GM21367 (cell line): Measurements from ENCODE around the gene ALOXE3.
"Not testable (repeated sequence)": the region's sequence is repeated elsewhere in the genome, so short reads cannot be mapped to it uniquely, and the experiment has no call there.

Experiments used
- ATAC-seq: cut with Tn5 transposase; IDR thresholded peaks from one replicate; pipeline ENCODE4 v1.9.1; 2021; ENCODE audit not compliant: unreplicated experiment

The ALOXE3 gene

DNA sequence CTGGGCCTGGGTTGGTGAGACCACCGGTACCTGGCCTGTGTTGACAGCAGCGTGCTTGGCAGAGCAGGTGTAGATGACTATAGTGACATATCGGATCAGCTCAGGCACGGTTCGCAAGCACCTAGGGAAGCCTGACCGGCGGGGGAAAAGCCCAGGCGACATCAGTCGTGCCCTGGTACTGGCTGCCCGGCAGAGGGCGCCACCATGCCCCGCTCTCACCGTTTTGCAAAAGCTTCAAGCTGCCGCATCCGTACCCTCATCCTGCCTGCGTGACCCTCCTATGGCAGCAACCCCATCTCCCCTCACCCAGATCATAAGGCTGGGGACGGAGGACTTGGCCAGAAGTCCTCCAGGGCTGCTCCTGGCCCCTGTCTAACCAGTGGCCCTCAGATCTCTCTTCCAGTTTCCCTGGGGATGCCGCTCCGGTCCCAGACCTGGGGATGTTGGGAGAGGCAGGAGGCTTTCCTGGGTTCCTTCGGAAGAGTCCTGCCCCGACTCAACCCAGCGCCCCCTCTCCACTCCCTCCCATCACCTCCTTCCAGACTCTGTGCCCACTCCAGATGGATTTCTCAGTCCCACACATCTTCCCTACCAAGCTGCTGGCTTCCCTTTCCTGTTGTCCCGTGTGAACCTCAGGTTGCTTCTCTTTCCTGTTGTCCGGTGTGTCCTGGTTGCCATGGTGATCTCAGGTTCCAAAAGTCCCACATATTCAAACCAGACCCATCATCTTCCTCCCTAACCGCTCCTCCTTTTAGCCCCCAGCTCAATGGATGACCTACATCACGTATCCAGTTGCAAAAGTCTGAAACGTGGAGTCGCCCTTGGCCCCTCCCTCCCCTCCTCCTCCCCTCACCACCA lies 44.5 kb downstream of the ALOXE3 start:
- no peak for ATAC-seq

DNA sequence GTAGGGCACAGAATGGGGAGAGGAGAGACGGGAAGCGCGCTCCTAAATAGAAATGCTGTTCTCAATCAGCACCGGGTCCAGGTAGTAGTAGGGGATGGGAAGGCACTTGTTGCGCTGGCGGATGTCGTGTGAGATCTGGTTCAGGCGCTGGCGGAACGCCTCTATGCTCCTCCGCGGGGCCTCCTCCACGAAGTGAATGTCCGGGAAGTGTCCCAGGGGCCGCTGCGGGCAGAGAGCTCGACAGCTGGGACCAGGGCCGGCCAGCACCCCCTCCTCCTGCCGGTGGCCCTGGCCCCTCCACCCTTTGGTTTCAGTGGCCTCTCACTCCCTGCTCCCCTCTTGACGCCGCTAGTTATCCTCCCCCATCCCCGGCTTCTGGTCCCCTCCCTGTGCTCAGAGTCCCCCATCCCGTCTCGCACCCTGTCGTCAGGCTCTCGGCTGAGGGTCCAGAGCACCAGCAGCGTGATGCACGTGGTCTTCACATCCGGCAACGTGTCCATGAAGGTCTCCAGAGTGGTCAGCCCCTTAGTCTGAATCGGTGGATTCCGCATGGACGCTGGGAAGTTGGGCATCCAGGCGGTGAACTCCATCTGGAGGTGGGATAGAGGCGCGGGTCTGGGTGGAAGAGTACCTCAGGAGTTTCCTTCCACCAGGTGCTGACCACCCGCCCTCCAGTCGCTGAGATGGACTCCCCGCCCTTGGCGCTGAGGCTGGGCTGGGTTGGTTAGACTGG lies 45.4 kb downstream of the ALOXE3 start:
- ATAC-seq: no peak

DNA sequence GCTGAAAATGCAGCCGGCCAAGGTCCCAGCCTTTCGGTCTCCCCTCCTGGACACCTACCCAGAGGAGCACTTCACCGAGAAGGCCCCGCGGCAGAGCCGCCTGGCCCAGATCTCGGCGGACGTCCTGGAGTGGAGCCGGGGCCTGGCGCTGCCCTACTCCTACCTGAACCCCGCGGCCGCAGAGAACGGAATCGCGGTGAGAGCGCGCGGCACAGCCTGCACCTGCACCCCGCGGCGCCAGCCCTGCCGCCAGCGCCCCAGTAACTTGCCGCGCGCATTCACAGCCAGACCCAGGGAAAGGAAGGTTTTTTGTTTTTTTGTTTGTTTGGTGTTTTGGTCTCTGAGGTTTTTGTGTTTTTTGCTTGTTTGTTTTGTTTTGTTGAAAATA lies 46.0 kb downstream of the ALOXE3 start:
- no peak for ATAC-seq

DNA sequence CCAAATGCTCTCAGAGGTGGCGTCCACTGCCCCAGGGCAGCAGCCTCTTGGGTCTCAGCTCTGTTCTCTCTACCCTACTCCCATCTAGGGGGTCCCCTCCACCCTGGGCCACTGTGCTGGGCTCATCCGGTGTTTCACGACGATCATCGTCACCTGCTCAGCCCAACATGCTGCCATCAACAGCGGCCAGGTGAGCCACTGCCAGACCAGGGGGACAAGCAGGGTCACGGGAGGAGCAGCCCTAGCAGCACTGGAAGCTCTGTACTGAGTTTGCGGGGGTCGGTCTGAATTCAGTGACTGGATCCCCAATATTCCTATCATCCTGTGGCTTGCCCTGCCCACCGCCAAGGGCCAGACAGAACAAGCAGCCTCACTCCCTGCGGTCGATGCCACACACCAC lies 46.8 kb downstream of the ALOXE3 start:
- no peak for ATAC-seq

DNA sequence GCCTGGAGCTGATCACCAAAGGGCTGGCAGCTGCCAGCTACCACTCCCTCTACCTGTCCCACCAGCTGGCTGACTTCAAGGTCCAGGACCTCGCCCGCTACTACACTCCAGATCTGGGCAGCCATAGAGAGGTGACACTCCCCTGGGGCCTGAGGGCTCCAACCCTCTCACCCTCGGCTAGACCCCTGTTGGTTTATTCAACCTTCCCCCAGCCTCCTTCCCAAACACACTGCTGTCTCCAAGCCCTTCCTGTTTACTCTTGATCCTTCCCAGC lies 48.8 kb downstream of the ALOXE3 start:
- ATAC-seq: no peak

DNA sequence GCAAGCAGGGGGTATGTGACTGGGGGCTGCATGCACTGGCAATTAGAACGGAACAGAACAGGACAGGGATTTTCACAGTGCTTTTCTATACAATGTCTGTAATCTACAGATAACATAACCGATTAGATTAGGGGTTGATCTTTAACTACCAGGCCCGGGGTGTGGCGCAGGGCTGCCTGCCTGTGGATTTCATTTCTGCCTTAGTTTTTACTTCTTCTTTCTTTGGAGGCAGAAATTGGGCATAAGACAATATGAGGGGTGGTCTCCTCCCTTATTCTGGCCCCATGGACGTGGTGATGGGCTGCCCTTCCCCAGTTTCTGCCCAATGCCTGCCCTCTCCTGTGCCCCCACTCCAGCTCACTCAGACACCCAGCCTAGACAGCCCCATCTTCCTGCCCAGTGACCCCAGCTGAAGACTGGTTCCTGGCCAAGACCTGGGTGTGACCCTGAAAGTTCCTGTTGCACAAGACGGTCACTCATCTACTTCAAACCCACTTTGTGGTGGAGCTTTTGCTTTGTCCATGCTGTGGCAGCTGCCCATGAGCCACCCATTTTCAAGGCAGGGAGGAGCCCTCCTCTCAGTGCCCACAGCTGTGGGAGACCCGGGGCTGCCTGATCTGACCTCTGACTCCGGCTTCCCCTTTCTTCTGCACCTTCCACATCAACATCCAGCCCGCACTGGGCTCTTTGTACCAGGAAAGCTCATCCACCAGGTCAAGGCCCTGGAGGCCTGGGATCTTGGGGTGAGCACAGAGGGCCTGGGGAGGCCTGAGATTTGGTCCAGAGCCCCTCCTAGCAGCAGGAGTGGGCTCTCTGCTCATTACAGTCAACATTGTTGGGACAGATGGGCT lies 49.4 kb downstream of the ALOXE3 start:
- ATAC-seq: no peak

DNA sequence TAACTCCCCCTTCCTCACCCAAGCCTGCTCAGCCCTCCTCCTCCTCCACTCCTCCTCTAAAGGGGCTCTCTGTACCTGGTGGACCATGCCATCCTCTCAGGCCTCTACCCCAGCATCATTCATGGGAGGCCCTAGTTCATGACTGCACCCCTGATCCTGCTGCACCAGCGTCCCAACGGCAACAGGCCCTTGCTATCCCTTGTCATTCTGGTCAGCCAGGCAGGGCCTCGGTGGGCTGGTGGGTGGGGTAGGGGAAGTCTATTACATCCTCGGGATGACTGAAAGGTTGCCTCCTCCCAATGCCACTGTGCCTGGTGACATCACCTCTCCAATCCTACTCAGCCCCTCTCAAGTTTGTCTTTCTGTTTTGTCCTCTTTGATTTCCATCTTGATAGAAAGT lies 50.5 kb downstream of the ALOXE3 start:
- no peak for ATAC-seq

DNA sequence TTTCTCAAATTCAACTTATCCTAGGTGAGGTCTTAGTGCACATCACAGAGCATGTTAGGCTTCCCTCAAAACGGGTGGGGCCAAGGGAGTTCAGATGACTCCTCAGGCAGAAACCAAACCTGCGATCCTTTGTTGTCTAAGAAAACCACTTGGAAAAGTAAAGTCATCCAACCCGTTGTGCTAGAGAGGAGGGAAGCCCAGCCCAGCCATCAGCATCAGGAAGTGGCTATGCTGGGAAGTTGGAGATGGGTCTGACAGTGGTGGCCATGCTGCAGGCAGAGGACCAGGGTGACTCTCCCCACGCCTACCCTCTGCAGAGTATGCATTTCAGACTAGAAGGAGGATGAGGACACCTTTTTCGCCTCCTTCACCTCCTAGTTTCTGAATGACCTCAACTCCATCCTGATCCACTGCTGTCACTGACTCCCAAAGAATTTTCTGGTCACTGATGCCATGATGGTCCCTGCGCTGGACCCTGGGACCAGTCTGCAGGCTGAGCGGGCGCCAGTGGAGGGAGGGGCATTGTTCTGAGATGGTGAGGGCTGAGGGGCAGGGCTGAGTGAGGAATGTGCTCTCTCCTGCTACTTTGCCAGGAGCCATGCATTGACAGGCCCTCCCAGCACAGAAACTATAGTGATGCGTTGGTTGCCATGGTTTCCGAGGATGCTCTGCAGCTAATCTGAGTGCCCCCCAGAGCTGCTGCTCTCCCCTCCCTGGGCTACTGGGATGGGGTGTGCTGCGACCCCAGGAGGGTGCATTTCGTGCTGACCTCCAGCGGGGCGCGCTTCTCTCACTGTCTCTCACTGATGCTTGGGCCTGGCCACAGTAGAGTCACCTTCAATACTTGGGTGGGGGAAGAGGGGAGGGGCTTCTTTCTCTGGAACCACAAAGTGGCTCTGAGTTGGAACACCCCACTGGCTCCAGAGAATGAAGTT lies 51.2 kb downstream of the ALOXE3 start:
- no peak for ATAC-seq

DNA sequence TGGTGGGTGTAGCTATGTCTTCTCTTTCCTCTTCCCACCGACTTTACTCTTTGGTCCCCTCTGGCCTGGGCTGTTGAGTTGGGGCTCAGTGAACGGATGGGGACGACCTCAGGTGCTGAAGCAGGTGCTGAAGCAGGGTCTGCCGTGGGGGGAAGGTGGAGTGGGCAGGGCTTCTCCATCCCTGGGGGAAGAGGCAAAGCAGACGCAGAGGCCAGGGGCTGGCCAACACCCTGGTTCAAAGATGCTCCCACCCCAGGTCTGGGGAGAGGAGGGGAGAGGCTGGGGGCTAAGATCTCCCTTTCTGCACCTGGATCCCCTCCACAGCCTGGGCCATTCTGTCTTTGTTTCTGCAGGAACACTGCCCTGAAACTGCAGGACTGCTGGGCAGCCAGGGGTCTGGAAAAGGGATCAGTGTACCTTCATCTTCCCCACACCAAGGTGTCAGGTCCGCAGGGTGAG lies 53.7 kb downstream of the ALOXE3 start:
- ATAC-seq: no peak

DNA sequence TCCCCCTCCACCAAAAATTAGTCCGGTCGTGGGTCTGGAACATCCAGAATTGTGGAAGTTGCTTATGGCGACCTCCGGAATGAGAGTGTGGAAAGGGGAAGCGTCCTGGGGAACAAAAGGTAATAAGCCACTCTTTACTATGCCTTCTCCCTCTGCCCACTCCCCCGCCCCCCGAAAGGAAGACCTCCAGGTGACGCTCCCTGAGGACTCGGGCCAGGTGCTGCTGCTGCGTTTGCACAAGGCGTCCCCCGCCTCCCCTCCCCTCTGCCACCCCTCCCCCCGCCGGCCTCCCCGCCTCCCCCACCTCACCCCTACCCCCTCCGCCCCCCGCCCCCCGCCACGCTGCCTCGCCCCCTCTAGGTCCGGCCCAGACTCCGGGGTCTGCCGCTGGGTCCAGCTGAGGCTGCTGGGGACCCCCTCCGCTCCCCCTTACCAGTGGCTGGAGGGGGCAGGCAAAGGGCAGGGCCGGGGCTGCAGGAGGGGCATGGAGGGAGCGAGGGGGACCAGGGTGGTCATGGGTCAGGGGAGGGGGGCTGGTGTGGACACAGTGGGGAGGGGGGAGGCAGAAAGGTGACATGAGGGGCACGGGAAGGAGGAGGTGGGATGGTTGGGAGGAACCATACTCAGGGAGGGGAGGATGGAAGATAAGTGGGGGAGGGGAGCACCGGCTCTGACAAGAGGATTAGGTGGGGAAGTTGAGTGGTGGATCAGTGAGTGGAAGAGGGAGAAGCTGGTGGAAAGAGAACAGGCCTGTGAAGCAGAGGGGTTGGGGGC lies 54.4 kb downstream of the ALOXE3 start:
- no peak for ATAC-seq

DNA sequence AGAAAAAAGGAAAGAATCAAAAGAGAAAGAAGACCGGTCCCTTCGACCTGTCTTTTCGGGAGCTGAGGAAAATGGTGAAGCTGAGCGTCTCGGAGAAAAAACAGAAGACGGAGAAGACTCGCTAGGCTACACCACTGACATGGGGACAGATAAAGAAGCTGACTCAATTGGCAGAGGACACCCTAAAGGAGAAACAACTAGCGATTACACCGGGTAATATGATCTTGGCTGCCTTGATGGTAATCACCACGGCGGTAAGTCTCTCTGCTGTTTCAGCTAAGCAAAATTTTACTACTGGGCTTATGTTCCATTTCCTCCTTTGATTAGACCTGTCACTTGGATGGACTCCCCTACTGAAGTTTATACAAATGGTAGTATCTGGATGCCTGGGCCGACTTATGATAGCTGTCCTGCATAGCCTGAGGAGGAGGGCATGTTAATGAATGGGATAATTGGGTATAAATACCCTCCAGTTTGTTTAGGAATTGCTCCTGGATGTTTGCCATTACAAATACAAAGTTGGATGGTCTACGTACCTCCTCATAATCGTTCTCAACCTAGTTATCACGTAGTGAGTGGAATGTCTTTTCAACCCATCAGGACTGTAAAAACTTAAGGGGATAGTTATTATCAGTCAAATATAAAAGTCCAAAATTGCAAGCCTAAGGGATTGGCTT lies 55.4 kb downstream of the ALOXE3 start:
- ATAC-seq: no peak

DNA sequence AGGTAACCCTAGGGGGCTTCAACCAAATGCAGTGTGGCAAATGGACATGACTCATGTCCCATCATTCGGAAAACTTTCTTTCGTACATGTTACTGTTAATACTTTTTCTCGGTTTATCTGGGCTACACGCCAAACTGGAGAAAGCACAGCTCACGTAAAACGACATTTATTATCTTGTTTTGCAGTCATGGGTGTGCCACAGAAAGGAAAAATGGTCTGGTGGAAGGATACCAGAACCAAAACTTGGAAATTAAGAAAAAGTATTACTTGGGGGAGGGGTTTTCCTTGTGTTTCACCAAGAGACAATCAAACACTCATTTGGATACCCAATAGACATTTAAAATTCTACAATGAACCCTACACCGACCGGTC lies 55.9 kb downstream of the ALOXE3 start:
- ATAC-seq: no peak

DNA sequence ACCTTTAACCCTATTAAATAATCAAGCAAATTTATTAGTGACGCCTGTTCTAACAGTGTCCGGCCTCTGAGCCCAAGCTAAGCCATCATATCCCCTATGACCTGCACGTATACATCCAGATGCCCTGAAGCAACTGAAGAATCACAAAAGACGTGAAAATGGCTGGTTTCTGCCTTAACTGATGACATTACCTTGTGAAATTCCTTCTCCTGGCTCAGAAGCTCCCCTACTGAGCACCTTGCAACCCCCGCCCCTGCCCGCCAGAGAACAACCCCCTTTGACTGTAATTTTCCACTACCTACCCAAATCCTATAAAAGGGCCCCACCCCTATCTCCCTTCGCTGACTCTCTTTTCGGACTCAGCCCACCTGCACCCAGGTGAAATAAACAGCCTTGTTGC lies 56.5 kb downstream of the ALOXE3 start:
- not testable (repeated sequence) for ATAC-seq

DNA sequence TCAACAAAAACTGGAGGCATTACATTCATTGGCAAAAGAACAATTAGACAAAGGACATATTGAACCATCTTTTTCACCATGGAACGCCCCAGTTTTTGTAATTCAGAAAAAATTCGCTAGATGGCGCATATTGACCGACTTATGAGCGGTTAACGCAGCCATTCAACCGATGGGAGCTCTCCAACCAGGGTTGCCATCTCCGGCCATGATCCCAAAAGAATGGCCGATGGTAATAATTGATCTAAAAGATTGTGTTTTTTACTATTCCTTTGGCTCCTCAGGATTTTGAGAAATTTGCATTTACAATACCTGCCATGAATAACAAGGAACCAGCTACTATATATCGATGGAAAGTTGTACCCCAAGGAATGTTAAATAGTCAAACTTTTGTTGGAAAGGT lies 58.0 kb downstream of the ALOXE3 start:
- ATAC-seq: no peak

DNA sequence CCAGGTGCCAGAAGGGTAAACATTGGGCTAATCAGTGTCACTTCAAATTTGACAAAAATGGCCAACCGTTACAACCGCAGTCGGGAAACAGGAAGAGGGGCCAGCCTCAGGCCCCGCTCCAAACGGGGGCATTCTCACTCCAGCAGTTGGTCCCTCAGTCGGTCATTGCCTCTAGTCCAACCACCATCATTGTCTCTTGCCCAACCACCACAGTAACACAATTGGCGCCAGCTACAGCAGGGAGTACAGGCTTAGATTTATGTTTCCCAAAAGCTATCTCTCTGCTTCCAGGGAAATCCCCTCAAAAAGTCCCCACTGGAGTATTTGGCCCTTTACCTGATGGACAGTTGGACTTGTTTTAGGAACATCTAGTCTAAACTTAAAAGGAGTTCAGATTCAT lies 59.2 kb downstream of the ALOXE3 start:
- no peak for ATAC-seq

DNA sequence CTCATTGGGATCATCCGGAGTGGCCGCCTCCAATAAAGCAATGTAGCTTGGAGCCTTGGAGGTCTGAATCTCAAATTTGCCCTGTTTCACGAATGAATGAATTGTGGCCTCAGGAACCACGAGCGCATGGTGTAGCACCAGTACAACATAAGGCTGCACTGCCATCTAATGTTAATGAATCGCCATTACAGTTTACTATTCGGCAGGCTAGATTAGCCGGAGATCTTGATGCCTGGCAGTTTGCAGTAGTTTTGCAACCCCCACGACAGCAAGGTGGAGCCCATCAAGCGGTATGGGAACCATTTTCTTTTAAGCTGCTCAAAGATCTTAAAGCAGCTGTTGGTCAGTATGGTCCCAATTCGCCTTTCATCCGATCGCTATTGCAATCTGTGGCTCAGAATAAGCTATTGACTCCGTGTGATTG lies 60.6 kb downstream of the ALOXE3 start:
- no peak for ATAC-seq

DNA sequence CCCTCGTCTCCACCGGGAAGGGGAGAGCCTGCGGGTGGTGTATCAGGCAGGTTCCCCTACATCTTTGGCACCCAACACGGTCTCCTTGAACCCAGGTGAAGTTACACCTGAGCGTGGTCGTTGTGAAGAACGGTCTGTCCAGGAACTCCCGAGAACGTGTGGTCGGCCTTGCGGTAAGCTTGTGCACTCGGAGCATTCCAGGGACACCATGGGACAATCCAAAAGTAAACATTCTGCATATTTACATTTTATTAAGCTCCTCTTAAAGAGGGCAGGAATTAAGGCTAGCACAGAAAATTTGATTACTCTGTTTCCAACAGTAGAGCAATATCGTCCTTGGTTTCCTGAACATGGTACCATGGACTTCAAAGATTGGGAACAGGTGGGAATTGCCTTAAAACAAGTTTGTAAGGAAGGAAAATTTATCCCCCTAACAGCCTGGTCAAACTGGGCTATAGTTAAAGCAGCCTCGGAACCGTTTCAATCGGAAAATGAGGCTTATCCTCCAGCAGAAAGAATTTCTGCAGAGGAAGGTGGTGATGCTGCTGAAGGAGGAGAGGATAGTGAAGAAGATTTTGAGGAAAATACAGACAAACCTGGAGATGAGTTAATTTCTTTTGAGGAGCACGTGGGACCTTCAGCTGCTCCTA lies 61.2 kb downstream of the ALOXE3 start:
- ATAC-seq: no peak

DNA sequence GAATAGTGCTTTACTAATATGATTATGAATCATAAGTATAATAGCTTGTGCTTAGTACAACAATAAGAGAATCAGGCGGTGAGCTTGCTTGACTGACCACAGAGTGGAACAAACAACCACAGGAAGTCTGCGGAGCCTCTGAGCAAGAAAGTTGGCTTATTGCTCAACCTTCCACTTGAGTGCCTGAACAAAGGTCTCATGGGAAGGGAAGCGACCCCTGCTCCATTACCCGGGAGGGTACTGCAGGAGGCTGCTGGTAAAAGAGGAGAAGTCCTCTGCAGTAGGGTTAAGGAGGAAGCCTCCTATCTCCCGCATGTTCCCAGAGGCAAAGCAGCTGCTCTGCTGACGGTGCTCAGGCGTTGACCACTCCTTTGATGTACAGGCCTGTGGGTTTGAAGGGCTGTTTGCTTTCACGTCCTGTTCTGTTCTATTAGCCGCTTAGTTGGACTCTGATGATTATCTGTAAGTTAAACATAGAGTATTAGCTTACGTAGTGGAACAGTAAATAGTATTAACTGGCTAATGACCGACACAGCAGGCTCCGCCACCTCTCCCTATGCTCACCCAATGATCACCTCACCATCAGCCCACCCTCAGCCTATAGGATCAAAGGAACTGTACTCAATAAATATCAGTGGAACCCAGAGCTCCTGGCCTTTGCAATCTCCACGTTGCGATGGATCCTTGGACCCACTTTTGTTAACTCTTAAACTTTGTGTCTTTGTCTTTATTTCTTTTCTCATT lies 61.9 kb downstream of the ALOXE3 start:
- ATAC-seq: no peak
